Ovary (tissue), 9 donors: ENCODE measurements around the gene NKAIN2. TPM values are rescaled to one million over a fixed set of nuclear protein-coding genes. Genes with fewer than 3 reads are reported as not detected.

Experiments
- DNase-seq, 5 donors: peaks; one replicate each; pipeline ENCODE4 v3.0.0-alpha.2; 2019 to 2020
- H3K27ac ChIP-seq, 2 donors: fragments of 200-600 bp; one replicate each; pipeline versions ENCODE4 v1.5.1 to v1.8.0; 2019 to 2022
- H3K27me3 ChIP-seq: fragments of 200-600 bp; one replicate; pipeline ENCODE4 v1.8.0; 2022
- H3K36me3 ChIP-seq: fragments of 200-600 bp; sonication (generic); one replicate; pipeline ENCODE4 v1.5.1; 2019
- H3K4me1 ChIP-seq: one replicate; pipeline ENCODE4 v1.8.1; 2013; ENCODE audit warnings: mild to moderate bottlenecking, moderate library complexity; ENCODE audit not compliant: insufficient read depth
- H3K4me3 ChIP-seq: fragments of 200-600 bp; sonication (generic); one replicate; pipeline ENCODE4 v1.5.1; 2017
- H3K9me3 ChIP-seq, 2 donors: fragments of 200-600 bp in 1 of 2; sonication (generic) in 1 of 2; one replicate each; pipeline versions ENCODE4 v1.5.1 to v1.8.1; 2013 to 2019; ENCODE audit warnings: mild to moderate bottlenecking in 1 of 2, moderate library complexity in 1 of 2
- CTCF ChIP-seq, 3 donors: fragments of 450-650 bp in 2 of 3; fragments of 200-600 bp in 1 of 3; IDR thresholded peaks; one replicate each; pipeline versions ENCODE4 v1.5.1 to v1.8.0; 2016 to 2022; ENCODE audit warnings: antibody characterized with exemption in 3 of 3, mild to moderate bottlenecking in 1 of 3
- EP300 ChIP-seq: sonication (generic); formaldehyde crosslinking; IDR thresholded peaks from one replicate; pipeline ENCODE4 v1.6.1; 2017; ENCODE audit warnings: antibody characterized with exemption
- POLR2A ChIP-seq: fragments of 450-650 bp; IDR thresholded peaks from one replicate; pipeline ENCODE4 v1.6.1; 2017; ENCODE audit warnings: antibody characterized with exemption, mild to moderate bottlenecking, moderate library complexity
- WGBS, 3 donors: extraction: QIAGEN DNeasy Blood & Tissue Kit in 1 of 3; methylation state at CpG; one replicate each; pipeline versions ENCODE4 v1.1.5 to v1.1.7; 2013 to 2017; 5-methylcytosine and 5-hydroxymethylcytosine counted together
- intact Hi-C, 4 donors: fragments of 100-400 bp; cut with DNase I; formaldehyde crosslinking; loops; one replicate each; pipeline versions ENCODE4 v1.11.0 to v1.15.1; 2022 to 2023
- polyA plus RNA-seq, 2 donors: library from polyadenylated mRNA; stranded (reverse); fragments of 200-250 nt in 1 of 2; fragments of 350-450 nt in 1 of 2; fragmentation: Illumina TruSeq in 1 of 2; extraction: RNeasy Lipid Tissue Mini Kit (QIAGEN cat#74804) in 1 of 2; gene quantifications; one replicate each; pipeline ENCODE4 v1.2.3, GENCODE V29; 2013 to 2014
- total RNA-seq, 7 donors: library from RNA; depleted of rRNA in 2 of 7; stranded (reverse); fragments of >200 nt in 2 of 7; fragmentation: NEBNext Ultra II Directional in 3 of 7; extraction: Animal tissue kit (Norgen Biotek cat#: 25700) in 3 of 7; gene quantifications; one replicate each; pipeline versions ENCODE4 v1.1.0 to v1.2.4, GENCODE V29; 2016 to 2023
- donor health status: DM: no; HTN: no; CAD: no; lungs with moderate emphysema.
- donor health status: DM: no; HTN: no; CAD: no.
- donor health status: Bipolar disorder and iron deficiency.
- donor health status: DM: yes; HTN: yes; CAD: no.
- donor health status: DM: no; HTN: no; CAD: no.
- donor health status: DM: yes; HTN: yes; CAD: no.

The NKAIN2 gene
- total and polyA plus RNA-seq, 9 donors, result 0.13 to 1.0 (median 0.40) TPM; not detected in 4

GRCh38 chr6:124123617-124124209, 320.0 kb downstream of the NKAIN2 start:
- no peak overlapping the region for H3K4me3 ChIP-seq
- DNase-seq, result no peak
- no peaks in the 10 kb centered on the region for H3K36me3 ChIP-seq
- intact Hi-C loops, result no loop called here
- no peak overlapping the region for H3K27ac ChIP-seq
- no peaks in the 10 kb centered on the region for H3K27me3 ChIP-seq
- no peaks in the 10 kb centered on the region for H3K9me3 ChIP-seq
- WGBS, 3 donors, result 75 to 86% (median 78%) methylated on average over 2 of the region's 2 CpGs
- TF ChIP-seq EP300 (no peak), POLR2A (no peak), CTCF (IDR thresholded peaks at IDR 0.05) (no peak)
- H3K4me1 ChIP-seq, result no peaks in the 10 kb centered on the region

DNA sequence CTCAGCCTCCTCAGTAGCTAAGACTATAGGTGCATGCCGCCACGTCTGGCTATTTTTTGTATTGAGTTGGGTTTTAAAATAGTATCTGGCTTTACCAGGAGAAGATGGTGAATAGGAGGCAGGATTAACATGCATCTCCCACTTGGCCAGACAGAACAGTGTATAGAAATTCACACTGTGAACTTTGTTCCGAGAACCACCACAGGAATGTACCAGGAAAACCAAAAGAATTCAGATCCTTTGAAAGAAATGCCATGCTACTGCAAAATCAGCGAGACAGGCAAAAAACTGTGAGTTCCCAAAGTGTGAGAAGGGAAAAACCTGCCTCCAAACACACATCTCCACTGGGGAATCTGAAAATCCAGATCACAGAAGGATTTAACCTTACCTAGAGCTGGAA, 327.6 kb downstream of the NKAIN2 start:
- H3K27ac ChIP-seq, result no peak overlapping the region
- TF ChIP-seq POLR2A (no peak), CTCF (IDR thresholded peaks at IDR 0.05) (no peak), EP300 (no peak)
- no peaks in the 10 kb centered on the region for H3K4me1 ChIP-seq
- DNase-seq, result no peak
- intact Hi-C loops, result no loop called here
- WGBS, 3 donors, result 69 to 83% (median 75%) methylated on average over 4 of the region's 4 CpGs
- H3K9me3 ChIP-seq, result no peaks in the 10 kb centered on the region
- H3K36me3 ChIP-seq, result no peaks in the 10 kb centered on the region
- H3K4me3 ChIP-seq, result no peak overlapping the region
- no peaks in the 10 kb centered on the region for H3K27me3 ChIP-seq

GRCh38 chr6:124131779-124132178, 328.1 kb downstream of the NKAIN2 start:
- no peaks in the 10 kb centered on the region for H3K9me3 ChIP-seq
- DNase-seq, result no peak
- H3K27ac ChIP-seq, result no peak overlapping the region
- intact Hi-C loops, result no loop called here
- H3K4me3 ChIP-seq, result no peak overlapping the region
- TF ChIP-seq POLR2A (no peak), EP300 (no peak)
- no peaks in the 10 kb centered on the region for H3K4me1 ChIP-seq
- no peaks in the 10 kb centered on the region for H3K27me3 ChIP-seq
- H3K36me3 ChIP-seq, result no peaks in the 10 kb centered on the region

DNA sequence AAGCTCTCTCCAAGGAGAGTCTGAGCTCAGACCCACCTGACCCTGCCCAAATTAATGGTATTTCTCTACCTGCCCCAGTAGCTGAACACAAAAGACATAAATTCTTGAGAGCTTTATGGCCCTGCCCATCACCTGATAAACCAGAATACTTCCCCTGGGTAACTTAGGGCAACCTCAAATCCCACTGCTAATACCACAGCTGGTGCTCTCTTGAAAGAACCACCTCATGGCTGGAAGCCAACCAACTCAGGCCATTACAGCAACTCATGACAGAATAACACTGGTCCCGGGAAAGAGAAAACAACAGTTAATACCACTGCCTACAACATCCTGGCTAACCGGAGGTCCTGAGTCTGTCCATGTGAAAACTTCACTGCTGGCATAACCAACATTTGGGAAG, 328.6 kb downstream of the NKAIN2 start:
- Histone ChIP-seq H3K27ac (no peak overlapping the region), H3K36me3 (no peaks in the 10 kb centered on the region), H3K27me3 (no peaks in the 10 kb centered on the region), H3K4me1 (no peaks in the 10 kb centered on the region), H3K4me3 (no peak overlapping the region), H3K9me3 (no peaks in the 10 kb centered on the region)
- DNase-seq, result no peak
- no peak for TF ChIP-seq CTCF (IDR thresholded peaks at IDR 0.05)
- TF ChIP-seq POLR2A, result no peak
- TF ChIP-seq EP300, result no peak
- intact Hi-C loops, result no loop called here
- 74 to 91% (median 84%) methylated on average over 2 of the region's 2 CpGs for WGBS, 3 donors

- no peaks in the 10 kb centered on the region for H3K36me3 ChIP-seq
- no peak overlapping the region for H3K27ac ChIP-seq
- intact Hi-C loops, result no loop called here
- no peak overlapping the region for H3K4me3 ChIP-seq
- no peak for TF ChIP-seq CTCF (IDR thresholded peaks at IDR 0.05)
- TF ChIP-seq POLR2A, result no peak
- TF ChIP-seq EP300, result no peak
- H3K4me1 ChIP-seq, result no peaks in the 10 kb centered on the region
- no peaks in the 10 kb centered on the region for H3K27me3 ChIP-seq
- WGBS, 3 donors, result 68 to 82% (median 79%) methylated on average over 2 of the region's 2 CpGs
- no peaks in the 10 kb centered on the region for H3K9me3 ChIP-seq
- DNase-seq, result no peak
These were observed 339.2 kb downstream of the NKAIN2 start for GRCh38 chr6:124142852-124143251.
